ENCODE data around the gene CD164. TPM values are rescaled to one million over a fixed set of nuclear protein-coding genes. Genes with fewer than 3 reads are reported as not detected.

CD164 gene
- total and polyA plus RNA-seq, 4 donors, result 131 to 300 (median 206) TPM

DNA sequence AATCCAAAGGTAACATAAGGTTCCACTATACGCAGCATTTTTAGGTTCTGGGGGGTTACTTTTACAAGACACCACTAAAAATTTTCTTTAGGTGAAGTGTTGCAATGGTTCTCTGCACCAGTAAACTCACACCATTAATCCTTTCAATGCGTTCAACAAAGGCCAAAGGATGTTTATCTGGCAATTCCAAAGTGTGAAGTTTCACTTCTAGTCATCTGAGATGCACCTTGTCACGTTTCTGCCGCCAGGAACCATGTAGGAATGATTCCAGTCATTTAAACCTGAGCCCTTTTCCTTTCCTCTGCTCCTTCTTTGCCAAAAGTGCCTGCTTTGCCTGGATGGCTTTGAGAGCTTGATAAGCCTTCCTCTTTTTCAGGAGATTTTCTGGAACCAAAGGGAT lies 54.8 kb downstream of the CD164 start:
- Histone ChIP-seq H3K27ac (ENCODE audit: low read depth in 1 of 2, low read length in 1 of 2) (no peak overlapping the region), H3K9me3 (ENCODE audit: control insufficient read depth in 4 of 4, insufficient read depth in 3 of 4, low read length in 3 of 4) (peaks cover 0 to 2% (median 0%) of the 10 kb centered on the region in 4 donors), H3K36me3 (ENCODE audit: control insufficient read depth in 4 of 4, insufficient read depth in 4 of 4, low read length in 4 of 4) (no peaks in the 10 kb centered on the region), H3K27me3 (ENCODE audit: control insufficient read depth in 3 of 3, insufficient read depth in 3 of 3, low read length in 2 of 3) (no peaks in the 10 kb centered on the region), H3K9ac (ENCODE audit: insufficient read depth in 1 of 2, low read length in 2 of 2) (no peak overlapping the region), H3K4me3 (no peak overlapping the region), H3K4me1 (ENCODE audit: control insufficient read depth in 5 of 5, insufficient read depth in 5 of 5, low read length in 5 of 5) (peaks cover 0 to 3% (median 0%) of the 10 kb centered on the region in 5 donors)
- DNase-seq, result no peak
- 80 to 87% methylated on average over 4 of the region's 4 CpGs for WGBS, 2 donors
- no peak for ATAC-seq (ENCODE audit: insufficient read depth, low FRiP score)
- TF ChIP-seq, protein P1, sequence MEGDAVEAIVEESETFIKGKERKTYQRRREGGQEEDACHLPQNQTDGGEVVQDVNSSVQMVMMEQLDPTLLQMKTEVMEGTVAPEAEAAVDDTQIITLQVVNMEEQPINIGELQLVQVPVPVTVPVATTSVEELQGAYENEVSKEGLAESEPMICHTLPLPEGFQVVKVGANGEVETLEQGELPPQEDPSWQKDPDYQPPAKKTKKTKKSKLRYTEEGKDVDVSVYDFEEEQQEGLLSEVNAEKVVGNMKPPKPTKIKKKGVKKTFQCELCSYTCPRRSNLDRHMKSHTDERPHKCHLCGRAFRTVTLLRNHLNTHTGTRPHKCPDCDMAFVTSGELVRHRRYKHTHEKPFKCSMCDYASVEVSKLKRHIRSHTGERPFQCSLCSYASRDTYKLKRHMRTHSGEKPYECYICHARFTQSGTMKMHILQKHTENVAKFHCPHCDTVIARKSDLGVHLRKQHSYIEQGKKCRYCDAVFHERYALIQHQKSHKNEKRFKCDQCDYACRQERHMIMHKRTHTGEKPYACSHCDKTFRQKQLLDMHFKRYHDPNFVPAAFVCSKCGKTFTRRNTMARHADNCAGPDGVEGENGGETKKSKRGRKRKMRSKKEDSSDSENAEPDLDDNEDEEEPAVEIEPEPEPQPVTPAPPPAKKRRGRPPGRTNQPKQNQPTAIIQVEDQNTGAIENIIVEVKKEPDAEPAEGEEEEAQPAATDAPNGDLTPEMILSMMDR (IDR thresholded peaks at IDR 0.05; ENCODE audit: control extremely low read depth, extremely low read depth), result no peak

DNA sequence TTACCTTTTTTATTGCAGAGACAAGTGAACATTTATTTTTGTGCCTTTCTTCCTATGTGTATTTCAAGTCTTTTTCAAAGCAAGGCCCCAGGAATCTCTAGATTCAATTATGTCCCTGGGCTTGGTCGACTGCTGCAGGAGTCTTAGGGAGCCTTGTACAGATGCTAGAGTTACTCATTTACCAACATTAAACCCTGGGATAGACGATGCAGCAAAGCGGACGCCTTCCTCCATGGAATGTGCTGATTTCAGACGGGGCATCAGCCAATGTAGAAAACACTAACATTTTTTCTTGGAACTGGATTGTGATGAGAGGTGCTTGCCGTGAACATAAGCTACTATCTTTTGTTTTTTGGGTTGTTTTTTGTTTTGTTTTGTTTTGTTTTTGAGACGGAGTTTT lies 55.9 kb downstream of the CD164 start:
- TF ChIP-seq, protein P1 (IDR thresholded peaks at IDR 0.05; ENCODE audit: control extremely low read depth, extremely low read depth), result no peak
- H3K36me3 ChIP-seq (ENCODE audit: control insufficient read depth in 4 of 4, insufficient read depth in 4 of 4, low read length in 4 of 4), result no peaks in the 10 kb centered on the region
- ATAC-seq (ENCODE audit: insufficient read depth, low FRiP score), result no peak
- 88 to 89% methylated on average over 7 of the region's 7 CpGs for WGBS, 2 donors
- H3K27me3 ChIP-seq (ENCODE audit: control insufficient read depth in 3 of 3, insufficient read depth in 3 of 3, low read length in 2 of 3), result no peaks in the 10 kb centered on the region
- DNase-seq, result no peak
- no peak overlapping the region for H3K4me3 ChIP-seq
- H3K9ac ChIP-seq (ENCODE audit: insufficient read depth in 1 of 2, low read length in 2 of 2), result no peak overlapping the region
- H3K4me1 ChIP-seq (ENCODE audit: control insufficient read depth in 5 of 5, insufficient read depth in 5 of 5, low read length in 5 of 5), result peaks cover 0 to 3% (median 0%) of the 10 kb centered on the region in 5 donors
- peaks cover 0 to 2% (median 0%) of the 10 kb centered on the region in 4 donors for H3K9me3 ChIP-seq (ENCODE audit: control insufficient read depth in 4 of 4, insufficient read depth in 3 of 4, low read length in 3 of 4)
- H3K27ac ChIP-seq (ENCODE audit: low read depth in 1 of 2, low read length in 1 of 2), result no peak overlapping the region

DNA sequence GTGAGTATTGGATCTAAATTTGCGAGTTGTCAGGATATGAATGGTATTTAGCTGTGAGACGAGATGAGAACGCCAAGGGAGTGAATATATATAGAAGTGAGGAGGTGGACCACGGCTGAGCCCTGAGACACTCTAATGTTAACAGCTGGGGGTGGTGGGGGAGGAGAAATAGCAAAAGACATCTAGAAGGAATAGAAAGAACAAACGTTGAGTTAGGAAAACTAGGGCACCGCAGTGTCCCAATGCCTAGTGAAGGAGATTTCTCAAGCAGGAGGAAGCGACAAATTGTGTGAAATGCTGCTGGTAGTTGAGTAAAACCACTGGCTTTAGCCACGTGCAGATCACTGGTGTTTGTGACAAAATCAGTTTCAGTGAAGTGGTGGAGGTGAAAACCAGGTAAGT lies 56.9 kb downstream of the CD164 start:
- H3K36me3 ChIP-seq (ENCODE audit: control insufficient read depth in 4 of 4, insufficient read depth in 4 of 4, low read length in 4 of 4), result no peaks in the 10 kb centered on the region
- no peak overlapping the region for H3K9ac ChIP-seq (ENCODE audit: insufficient read depth in 1 of 2, low read length in 2 of 2)
- no peak for ATAC-seq (ENCODE audit: insufficient read depth, low FRiP score)
- TF ChIP-seq, protein P1 (IDR thresholded peaks at IDR 0.05; ENCODE audit: control extremely low read depth, extremely low read depth), result no peak
- no peak for DNase-seq
- H3K27me3 ChIP-seq (ENCODE audit: control insufficient read depth in 3 of 3, insufficient read depth in 3 of 3, low read length in 2 of 3), result no peaks in the 10 kb centered on the region
- H3K4me3 ChIP-seq, result no peak overlapping the region
- H3K27ac ChIP-seq (ENCODE audit: low read depth in 1 of 2, low read length in 1 of 2), result no peak overlapping the region
- 37 to 62% methylated on average over 8 of the region's 8 CpGs for WGBS, 2 donors
- peaks cover 0 to 3% (median 0%) of the 10 kb centered on the region in 5 donors for H3K4me1 ChIP-seq (ENCODE audit: control insufficient read depth in 5 of 5, insufficient read depth in 5 of 5, low read length in 5 of 5)
- peaks cover 0 to 2% (median 0%) of the 10 kb centered on the region in 4 donors for H3K9me3 ChIP-seq (ENCODE audit: control insufficient read depth in 4 of 4, insufficient read depth in 3 of 4, low read length in 3 of 4)

DNA sequence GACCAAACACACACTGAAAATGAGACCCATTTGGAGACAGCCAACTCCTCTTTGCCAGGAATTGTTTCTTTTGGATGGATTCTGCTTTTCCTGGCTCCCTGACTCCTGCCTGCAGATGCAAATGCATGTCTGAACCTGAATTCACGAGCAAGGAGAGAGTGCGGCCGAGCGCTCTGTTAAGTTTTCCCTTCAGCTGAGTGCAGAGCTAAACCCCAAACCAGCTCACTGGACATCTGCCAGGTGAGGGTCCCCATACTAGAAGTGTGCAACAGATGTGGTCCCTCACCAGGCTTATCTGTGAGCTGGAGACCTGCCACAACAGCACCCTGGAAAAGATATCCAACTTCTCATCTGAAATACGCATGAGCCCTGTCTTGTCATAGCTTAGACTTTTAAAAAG lies 59.0 kb downstream of the CD164 start:
- no peak overlapping the region for H3K27ac ChIP-seq (ENCODE audit: low read depth in 1 of 2, low read length in 1 of 2)
- no peak for ATAC-seq (ENCODE audit: insufficient read depth, low FRiP score)
- no peak overlapping the region for H3K4me3 ChIP-seq
- TF ChIP-seq, protein P1 (IDR thresholded peaks at IDR 0.05; ENCODE audit: control extremely low read depth, extremely low read depth), result no peak
- no peak for DNase-seq
- H3K27me3 ChIP-seq (ENCODE audit: control insufficient read depth in 3 of 3, insufficient read depth in 3 of 3, low read length in 2 of 3), result no peaks in the 10 kb centered on the region
- no peak overlapping the region for H3K9ac ChIP-seq (ENCODE audit: insufficient read depth in 1 of 2, low read length in 2 of 2)
- H3K9me3 ChIP-seq (ENCODE audit: control insufficient read depth in 4 of 4, insufficient read depth in 3 of 4, low read length in 3 of 4), result peaks cover 0 to 2% (median 0%) of the 10 kb centered on the region in 4 donors
- peaks cover 0 to 3% (median 0%) of the 10 kb centered on the region in 5 donors for H3K4me1 ChIP-seq (ENCODE audit: control insufficient read depth in 5 of 5, insufficient read depth in 5 of 5, low read length in 5 of 5)
- no peaks in the 10 kb centered on the region for H3K36me3 ChIP-seq (ENCODE audit: control insufficient read depth in 4 of 4, insufficient read depth in 4 of 4, low read length in 4 of 4)
- 76 to 85% methylated on average over 5 of the region's 5 CpGs for WGBS, 2 donors

All from lung (tissue), 12 donors.